ENCODE data around the gene IQSEC3. TPM values are rescaled to one million over a fixed set of nuclear protein-coding genes. Genes with fewer than 3 reads are reported as not detected.
"Not testable (repeated sequence)": the region's sequence is repeated elsewhere in the genome, so short reads cannot be mapped to it uniquely, and the experiment has no call there.

Gene IQSEC3
- total RNA-seq, 2 experiments from 2014 or later, result not detected

GRCh38 chr12:45235-45990 lies 21.2 kb upstream of the IQSEC3 start:
- BruUV-seq (replicated peaks); H3K9me2 ChIP-seq (ENCODE audit: insufficient read depth, low read length); H2AFZ ChIP-seq (ENCODE audit: low read length); DNase-seq (ENCODE audit: low spot score); H4K20me1 ChIP-seq (ENCODE audit: insufficient read depth, low read length); H3K4me1 ChIP-seq (ENCODE audit: insufficient read depth, low read length, poor library complexity, severe bottlenecking); H3K4me2 ChIP-seq (ENCODE audit: low read length); H3K79me2 ChIP-seq (ENCODE audit: insufficient read depth, low read depth, low read length); H3K9me3 ChIP-seq (ENCODE audit: low read length); intact Hi-C loops (cut with micrococcal nuclease; ENCODE audit: unreplicated experiment); H3K27ac ChIP-seq (ENCODE audit: low read depth, low read length, poor library complexity, severe bottlenecking); POLR2A ChIA-PET; CTCF ChIA-PET (ENCODE audit: unreplicated experiment); H3K36me3 ChIP-seq (ENCODE audit: insufficient read depth, low read length); H3K4me3 ChIP-seq (ENCODE audit: low read depth, low read length, poor library complexity, severe bottlenecking): not testable (repeated sequence)

- H3K9me2 ChIP-seq (ENCODE audit: insufficient read depth, low read length); H3K4me3 ChIP-seq (ENCODE audit: low read depth, low read length, poor library complexity, severe bottlenecking); H3K79me2 ChIP-seq (ENCODE audit: insufficient read depth, low read depth, low read length); intact Hi-C loops (cut with micrococcal nuclease; ENCODE audit: unreplicated experiment); H3K4me2 ChIP-seq (ENCODE audit: low read length); H2AFZ ChIP-seq (ENCODE audit: low read length); H3K27ac ChIP-seq (ENCODE audit: low read depth, low read length, poor library complexity, severe bottlenecking); H3K36me3 ChIP-seq (ENCODE audit: insufficient read depth, low read length); POLR2A ChIA-PET; H3K4me1 ChIP-seq (ENCODE audit: insufficient read depth, low read length, poor library complexity, severe bottlenecking); H4K20me1 ChIP-seq (ENCODE audit: insufficient read depth, low read length); DNase-seq (ENCODE audit: low spot score); CTCF ChIA-PET (ENCODE audit: unreplicated experiment); H3K9me3 ChIP-seq (ENCODE audit: low read length); BruUV-seq (replicated peaks): not testable (repeated sequence)
These were observed 20.6 kb upstream of the IQSEC3 start for GRCh38 chr12:45991-46358.

GRCh38 chr12:46542-46941 lies 20.0 kb upstream of the IQSEC3 start:
- POLR2A ChIA-PET; CTCF ChIA-PET (ENCODE audit: unreplicated experiment); H3K79me2 ChIP-seq (ENCODE audit: insufficient read depth, low read depth, low read length); H3K9me2 ChIP-seq (ENCODE audit: insufficient read depth, low read length); H4K20me1 ChIP-seq (ENCODE audit: insufficient read depth, low read length); H3K27ac ChIP-seq (ENCODE audit: low read depth, low read length, poor library complexity, severe bottlenecking); H3K36me3 ChIP-seq (ENCODE audit: insufficient read depth, low read length); intact Hi-C loops (cut with micrococcal nuclease; ENCODE audit: unreplicated experiment); H3K4me2 ChIP-seq (ENCODE audit: low read length); H3K4me1 ChIP-seq (ENCODE audit: insufficient read depth, low read length, poor library complexity, severe bottlenecking); H3K9me3 ChIP-seq (ENCODE audit: low read length); BruUV-seq (replicated peaks); DNase-seq (ENCODE audit: low spot score); H3K4me3 ChIP-seq (ENCODE audit: low read depth, low read length, poor library complexity, severe bottlenecking); H2AFZ ChIP-seq (ENCODE audit: low read length): not testable (repeated sequence)

- H3K4me1 ChIP-seq (ENCODE audit: insufficient read depth, low read length, poor library complexity, severe bottlenecking); H4K20me1 ChIP-seq (ENCODE audit: insufficient read depth, low read length); H3K9me3 ChIP-seq (ENCODE audit: low read length); BruUV-seq (replicated peaks); H3K27ac ChIP-seq (ENCODE audit: low read depth, low read length, poor library complexity, severe bottlenecking); H3K79me2 ChIP-seq (ENCODE audit: insufficient read depth, low read depth, low read length); H3K36me3 ChIP-seq (ENCODE audit: insufficient read depth, low read length); H3K4me2 ChIP-seq (ENCODE audit: low read length); intact Hi-C loops (cut with micrococcal nuclease; ENCODE audit: unreplicated experiment); CTCF ChIA-PET (ENCODE audit: unreplicated experiment); POLR2A ChIA-PET; H3K4me3 ChIP-seq (ENCODE audit: low read depth, low read length, poor library complexity, severe bottlenecking); H2AFZ ChIP-seq (ENCODE audit: low read length); H3K9me2 ChIP-seq (ENCODE audit: insufficient read depth, low read length); DNase-seq (ENCODE audit: low spot score): not testable (repeated sequence)
These were observed 18.8 kb upstream of the IQSEC3 start for GRCh38 chr12:47699-48226.

GRCh38 chr12:49149-49548 lies 17.4 kb upstream of the IQSEC3 start:
- H3K27ac ChIP-seq (ENCODE audit: low read depth, low read length, poor library complexity, severe bottlenecking); H3K4me1 ChIP-seq (ENCODE audit: insufficient read depth, low read length, poor library complexity, severe bottlenecking); H3K36me3 ChIP-seq (ENCODE audit: insufficient read depth, low read length); CTCF ChIA-PET (ENCODE audit: unreplicated experiment); DNase-seq (ENCODE audit: low spot score); H3K4me2 ChIP-seq (ENCODE audit: low read length); H2AFZ ChIP-seq (ENCODE audit: low read length); BruUV-seq (replicated peaks); POLR2A ChIA-PET; H4K20me1 ChIP-seq (ENCODE audit: insufficient read depth, low read length); H3K9me2 ChIP-seq (ENCODE audit: insufficient read depth, low read length); intact Hi-C loops (cut with micrococcal nuclease; ENCODE audit: unreplicated experiment); H3K4me3 ChIP-seq (ENCODE audit: low read depth, low read length, poor library complexity, severe bottlenecking); H3K9me3 ChIP-seq (ENCODE audit: low read length); H3K79me2 ChIP-seq (ENCODE audit: insufficient read depth, low read depth, low read length): not testable (repeated sequence)

GRCh38 chr12:51087-51486 lies 15.5 kb upstream of the IQSEC3 start:
- H3K9me2 ChIP-seq (ENCODE audit: insufficient read depth, low read length); H4K20me1 ChIP-seq (ENCODE audit: insufficient read depth, low read length); DNase-seq (ENCODE audit: low spot score); H2AFZ ChIP-seq (ENCODE audit: low read length); H3K4me2 ChIP-seq (ENCODE audit: low read length); POLR2A ChIA-PET; H3K79me2 ChIP-seq (ENCODE audit: insufficient read depth, low read depth, low read length); BruUV-seq (replicated peaks); H3K4me1 ChIP-seq (ENCODE audit: insufficient read depth, low read length, poor library complexity, severe bottlenecking); H3K36me3 ChIP-seq (ENCODE audit: insufficient read depth, low read length); CTCF ChIA-PET (ENCODE audit: unreplicated experiment); H3K27ac ChIP-seq (ENCODE audit: low read depth, low read length, poor library complexity, severe bottlenecking); H3K9me3 ChIP-seq (ENCODE audit: low read length); intact Hi-C loops (cut with micrococcal nuclease; ENCODE audit: unreplicated experiment); H3K4me3 ChIP-seq (ENCODE audit: low read depth, low read length, poor library complexity, severe bottlenecking): not testable (repeated sequence)

Measured in OCI-LY7 (cell line).